SU-DHL-6 (cell line): Measurements from ENCODE around the gene CLCA4.

ENCODE experiments used
- CTCF ChIP-seq: fragments of 200-600 bp; sonication (generic); IDR thresholded peaks from one replicate; pipeline ENCODE4 v1.5.1; 2017; ENCODE audit warnings: antibody characterized with exemption, mild to moderate bottlenecking, low read length, moderate library complexity; ENCODE audit not compliant: insufficient read depth, poor library complexity, severe bottlenecking
- EZH2phosphoT487 ChIP-seq: fragments of 200-600 bp; sonication (generic), shearing (Covaris generic); conservative IDR thresholded peaks from 2 replicates; pipeline ENCODE4 v1.6.1; 2018; ENCODE audit warnings: mild to moderate bottlenecking, antibody characterized with exemption, low read length, moderate library complexity, mixed read lengths

GRCh38 chr1:86500714-86501113 lies 46.2 kb upstream of the CLCA4 start:
- TF ChIP-seq CTCF: no peak
- no peak for TF ChIP-seq EZH2phosphoT487
